ACHN (cell line): Measurements from ENCODE around the gene NEURL1.

Experiments used
- DNase-seq: peaks from one replicate; pipeline ENCODE4 v3.0.0-alpha.2; 2015
- in situ Hi-C: cut with HindIII; loops from 2 replicates; pipeline ENCODE4 v1.10.0; 2017; ENCODE audit warnings: low sequenced_read_pairs, low pct_ligation_motif_present, low pct_unique_long_range_greater_than_20kb

The NEURL1 gene

GRCh38 chr10:103551619-103552602 is 58.4 kb downstream of the NEURL1 start:
- DNase-seq: no peak

GRCh38 chr10:103552856-103553742 is 59.6 kb downstream of the NEURL1 start:
- in situ Hi-C loops: no loop called here

More at GRCh38 chr10:103551619-103552602, 58.4 kb downstream of the NEURL1 start:
- in situ Hi-C loops: no loop called here

GRCh38 chr10:103553743-103554487 is 60.4 kb downstream of the NEURL1 start:
- in situ Hi-C loops: no loop called here
- no peak for DNase-seq

More at GRCh38 chr10:103552856-103553742, 59.6 kb downstream of the NEURL1 start:
- DNase-seq: no peak

- DNase-seq: no peak
- in situ Hi-C loops: no loop called here
Observed at GRCh38 chr10:103554488-103555324, 61.2 kb downstream of the NEURL1 start.

GRCh38 chr10:103555325-103555649 is 61.8 kb downstream of the NEURL1 start:
- no peak for DNase-seq
- in situ Hi-C loops: no loop called here

- DNase-seq: no peak
- in situ Hi-C loops: no loop called here
Observed at GRCh38 chr10:103555712-103556111, 62.2 kb downstream of the NEURL1 start.

- in situ Hi-C loops: no loop called here
- DNase-seq: no peak
Observed at GRCh38 chr10:103556383-103557007, 63.0 kb downstream of the NEURL1 start.

- no peak for DNase-seq
- in situ Hi-C loops: no loop called here
Observed at GRCh38 chr10:103557455-103557854, 64.0 kb downstream of the NEURL1 start.

- no peak for DNase-seq
- in situ Hi-C loops: no loop called here
Observed at GRCh38 chr10:103558911-103559310, 65.4 kb downstream of the NEURL1 start.

- no peak for DNase-seq
- in situ Hi-C loops: no loop called here
Observed at GRCh38 chr10:103559776-103560175, 66.3 kb downstream of the NEURL1 start.

GRCh38 chr10:103560886-103561285 is 67.4 kb downstream of the NEURL1 start:
- no peak for DNase-seq
- in situ Hi-C loops: no loop called here

GRCh38 chr10:103562383-103562782 is 68.9 kb downstream of the NEURL1 start:
- in situ Hi-C loops: no loop called here
- no peak for DNase-seq

GRCh38 chr10:103563231-103564115 is 70.0 kb downstream of the NEURL1 start:
- no peak for DNase-seq

GRCh38 chr10:103564116-103564501 is 70.6 kb downstream of the NEURL1 start:
- DNase-seq: no peak
- in situ Hi-C loops: no loop called here

More at GRCh38 chr10:103563231-103564115, 70.0 kb downstream of the NEURL1 start:
- in situ Hi-C loops: no loop called here

GRCh38 chr10:103564776-103565520 is 71.4 kb downstream of the NEURL1 start:
- DNase-seq: peak; percentile 39
- in situ Hi-C loops: no loop called here

- in situ Hi-C loops: no loop called here
- no peak for DNase-seq
Observed at GRCh38 chr10:103566536-103566935, 73.0 kb downstream of the NEURL1 start.
